ENCODE measurements around the gene BTG4.

- no peak for TF ChIP-seq EZH2 (IDR thresholded peaks at IDR 0.05; ENCODE audit: low read depth, low read length, severe bottlenecking)
- TF ChIP-seq MAX (IDR thresholded peaks at IDR 0.05): no peak
- no peak for TF ChIP-seq CTCF (IDR thresholded peaks at IDR 0.05; ENCODE audit: control extremely low read depth in 1 of 3, insufficient read depth in 1 of 3, low read depth in 1 of 3, low read length in 3 of 3)
- TF ChIP-seq RAD21 (IDR thresholded peaks at IDR 0.05 in 1 of 2, conservative IDR thresholded peaks at IDR 0.05 in 1 of 2; ENCODE audit: low read depth in 2 of 2, low read length in 2 of 2): no peak
- TF ChIP-seq POLR2A (IDR thresholded peaks at IDR 0.05; ENCODE audit: control extremely low read depth in 1 of 2, low read depth in 2 of 2, low read length in 2 of 2): no peak
- TF ChIP-seq TEAD4 (IDR thresholded peaks at IDR 0.05; ENCODE audit: low read depth, low read length): no peak
These were observed 55.9 kb downstream of the BTG4 start for GRCh38 chr11:111456086-111456858.

Measured in H1 (cell line).